Thyroid gland (tissue), 4 donors: ENCODE measurements around the gene WDR7.

ENCODE experiments used
- CTCF ChIP-seq, 6 experiments: fragments of 200-600 bp in 3 of 6; fragments of 450-650 bp in 3 of 6; sonication (generic) in 3 of 6; IDR thresholded peaks; one replicate each; pipeline ENCODE4 v1.5.1; 2016 to 2019; ENCODE audit warnings: antibody characterized with exemption in 6 of 6, mild to moderate bottlenecking in 2 of 6, inconsistent platforms in 1 of 6, moderate library complexity in 1 of 6
- POLR2A ChIP-seq, 2 donors: fragments of 450-650 bp; IDR thresholded peaks; one replicate each; pipeline ENCODE4 v1.6.1; 2017; ENCODE audit warnings: antibody characterized with exemption in 2 of 2, mild to moderate bottlenecking in 2 of 2, moderate library complexity in 1 of 2

GRCh38 chr18:56647951-56648893 is 2.9 kb upstream of the WDR7 start:
- TF ChIP-seq CTCF (IDR thresholded peaks at IDR 0.05) (no peak), POLR2A (IDR thresholded peaks at IDR 0.05) (no peak)
